Activated CD4-positive, alpha-beta T cell treated with anti-CD3 and anti-CD28 coated beads, Interleukin-2, amount 50 U/mL, for 1 hour (primary cell): ENCODE measurements around the gene CLCA1.

Source experiments
- DNase-seq: peaks from one replicate; pipeline ENCODE4 v3.0.0-alpha.2; 2020

CLCA1 gene

DNA sequence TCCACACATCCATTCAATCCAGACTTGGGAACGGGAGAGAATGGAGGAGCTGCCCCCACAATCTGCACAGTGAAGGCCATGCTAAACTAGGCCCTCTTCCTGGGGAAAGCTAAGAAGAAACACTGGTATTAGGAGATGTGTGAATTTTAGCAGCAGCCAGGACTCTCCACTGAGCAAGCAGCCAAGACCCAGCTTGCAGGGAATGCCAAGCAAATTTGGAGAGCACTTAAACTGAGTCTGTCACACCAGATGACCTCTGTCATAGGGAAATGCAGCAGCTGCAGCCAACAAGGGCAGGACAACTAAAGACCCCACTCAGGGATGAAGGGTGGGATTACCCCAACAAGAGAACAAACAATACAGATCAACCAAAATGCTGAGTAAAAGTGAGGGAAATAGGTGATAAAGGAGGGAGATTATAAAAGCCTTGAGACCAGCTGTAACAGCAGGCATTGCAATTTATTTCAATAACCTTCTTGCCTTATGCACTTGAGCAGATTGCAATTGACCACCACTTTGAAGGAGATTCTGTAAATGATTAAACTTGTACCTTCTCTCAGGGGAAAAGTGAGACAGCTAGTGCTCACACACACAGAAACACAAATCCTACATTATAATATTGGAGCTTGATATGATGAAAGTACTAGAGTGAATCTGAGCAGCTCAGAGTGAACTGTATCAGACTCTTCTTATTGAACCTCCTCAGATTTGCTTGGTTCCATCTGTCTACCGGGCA, 2.5 kb upstream of the CLCA1 start:
- DNase-seq, result no peak

DNA sequence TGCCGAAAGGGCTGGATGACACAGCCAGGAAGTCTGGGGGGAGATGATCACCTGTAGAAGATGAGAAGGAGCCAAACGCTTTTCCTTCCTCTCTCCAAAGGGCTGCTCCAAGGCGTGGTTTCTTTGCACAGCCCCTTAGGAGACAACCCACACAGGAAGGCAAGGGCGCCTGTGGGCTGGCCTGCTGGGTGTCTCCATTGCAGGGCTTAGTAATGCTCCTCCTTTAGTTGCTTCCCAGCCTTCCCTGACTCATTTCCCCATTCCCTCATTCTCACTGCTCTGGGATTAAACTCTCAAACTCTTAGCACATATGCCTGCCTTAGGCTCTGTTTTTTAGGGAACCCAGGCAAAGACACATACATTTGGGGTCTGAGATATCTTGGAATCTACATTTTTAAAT, 1.7 kb upstream of the CLCA1 start:
- no peak for DNase-seq

DNA sequence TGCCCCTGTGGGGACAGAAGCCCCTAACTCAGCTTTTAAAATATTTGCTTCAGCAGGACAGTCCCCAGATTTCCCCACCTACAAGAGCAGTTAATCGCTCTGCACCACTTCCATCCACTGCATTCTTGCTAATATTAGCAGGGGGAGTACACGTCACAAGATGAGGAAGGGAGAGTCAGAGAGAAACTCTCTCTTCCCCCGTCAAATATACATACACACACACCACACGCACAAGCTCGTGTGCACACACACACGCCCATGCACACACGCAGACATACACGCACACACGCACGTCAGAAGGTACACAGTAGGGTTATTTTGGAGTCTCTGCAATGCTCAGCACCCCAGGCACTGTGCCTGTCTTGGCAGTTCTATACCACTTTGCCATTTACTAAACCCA, 2.1 kb downstream of the CLCA1 start:
- no peak for DNase-seq

DNA sequence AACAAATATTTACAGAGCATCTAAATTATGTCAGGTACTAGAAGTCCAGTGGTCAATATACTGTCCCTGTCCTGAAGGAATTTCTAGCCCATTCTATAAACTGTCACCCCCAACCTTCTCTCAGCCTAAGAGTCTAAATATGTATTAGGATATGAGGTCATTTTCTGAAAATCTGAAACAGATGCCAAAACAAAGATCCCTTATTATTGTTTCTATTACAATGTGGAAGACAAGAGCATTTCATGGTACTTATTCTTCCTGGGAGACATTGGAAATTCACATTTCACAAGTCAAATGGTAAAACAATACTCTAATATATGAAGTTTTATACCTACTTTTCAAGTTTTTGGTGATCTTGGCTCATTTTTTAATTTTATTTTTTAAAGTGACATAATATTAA, 2.6 kb downstream of the CLCA1 start:
- no peak for DNase-seq

DNA sequence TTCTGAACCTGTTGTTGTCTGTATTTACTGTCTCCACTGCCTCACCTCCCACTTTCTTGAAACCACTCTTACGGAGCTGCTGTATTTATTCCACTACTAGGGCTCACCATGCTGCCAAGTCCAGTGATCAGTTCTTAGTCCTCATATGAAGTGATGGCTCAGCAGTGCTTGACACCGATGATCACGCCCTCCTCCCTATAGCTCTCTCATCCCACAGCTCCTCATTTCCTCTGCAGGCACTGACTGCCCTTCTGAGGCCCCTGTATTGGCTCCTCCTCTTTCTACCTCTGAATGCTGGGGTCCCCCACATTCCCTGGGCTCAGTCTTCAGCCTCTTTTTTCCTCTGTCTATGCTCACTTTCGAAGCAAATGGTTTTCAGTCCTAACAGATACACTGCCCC, 3.4 kb downstream of the CLCA1 start:
- DNase-seq, result no peak

DNA sequence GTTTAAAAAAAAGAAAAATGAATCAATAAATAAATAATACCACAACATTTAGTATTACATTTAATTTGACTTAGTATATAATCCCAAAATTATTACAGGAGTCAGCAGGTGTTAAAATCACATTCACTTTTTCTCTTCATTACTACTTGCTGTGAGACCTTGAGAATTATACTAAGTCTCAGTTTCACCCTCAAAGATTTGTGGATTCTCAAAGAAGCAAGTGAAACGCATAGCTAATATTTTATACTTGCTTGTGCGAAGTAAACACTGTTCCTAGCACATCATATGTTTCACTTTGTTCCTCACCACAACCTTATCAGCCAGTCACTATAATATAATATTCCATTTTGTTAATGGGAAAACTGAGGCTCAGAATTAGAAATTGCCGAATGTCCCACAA, 4.0 kb downstream of the CLCA1 start:
- no peak for DNase-seq

DNA sequence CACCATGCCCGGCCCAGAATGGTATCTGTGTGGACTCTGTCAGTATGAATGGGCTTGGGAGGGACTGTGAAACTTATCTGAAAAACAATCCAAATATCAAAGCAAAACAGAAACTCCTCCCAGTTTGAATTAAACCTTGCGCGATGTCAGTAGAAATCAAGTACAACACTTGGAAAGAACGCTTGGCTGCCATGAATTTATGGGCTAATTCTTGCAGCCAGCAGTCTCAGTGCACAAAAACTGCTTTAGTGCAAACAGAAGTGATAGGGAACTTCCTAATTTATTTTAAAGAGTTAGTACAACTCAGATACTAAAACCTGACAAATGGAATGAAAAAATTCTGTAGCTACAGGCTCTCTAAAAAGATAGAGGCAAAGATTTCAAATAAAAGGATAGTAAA, 8.5 kb downstream of the CLCA1 start:
- no peak for DNase-seq

DNA sequence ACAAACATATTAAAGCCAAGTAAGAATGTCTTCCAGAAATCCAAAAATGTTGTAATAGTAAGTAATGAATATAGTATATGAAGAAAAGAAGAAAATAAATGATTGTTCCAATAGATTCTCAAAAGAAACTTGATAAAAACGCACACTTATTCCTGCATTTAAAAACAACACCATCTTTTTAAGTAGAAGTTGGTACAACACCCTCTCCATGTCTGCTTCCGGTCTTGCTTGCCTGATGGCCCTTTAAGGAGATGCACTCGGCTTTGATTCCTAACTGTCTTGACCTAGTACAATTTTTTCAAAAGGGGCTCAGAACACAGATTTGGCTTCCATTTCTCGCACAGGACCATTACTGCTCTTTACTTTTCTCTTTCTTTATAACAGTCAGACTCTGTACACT, 9.0 kb downstream of the CLCA1 start:
- DNase-seq, result no peak

DNA sequence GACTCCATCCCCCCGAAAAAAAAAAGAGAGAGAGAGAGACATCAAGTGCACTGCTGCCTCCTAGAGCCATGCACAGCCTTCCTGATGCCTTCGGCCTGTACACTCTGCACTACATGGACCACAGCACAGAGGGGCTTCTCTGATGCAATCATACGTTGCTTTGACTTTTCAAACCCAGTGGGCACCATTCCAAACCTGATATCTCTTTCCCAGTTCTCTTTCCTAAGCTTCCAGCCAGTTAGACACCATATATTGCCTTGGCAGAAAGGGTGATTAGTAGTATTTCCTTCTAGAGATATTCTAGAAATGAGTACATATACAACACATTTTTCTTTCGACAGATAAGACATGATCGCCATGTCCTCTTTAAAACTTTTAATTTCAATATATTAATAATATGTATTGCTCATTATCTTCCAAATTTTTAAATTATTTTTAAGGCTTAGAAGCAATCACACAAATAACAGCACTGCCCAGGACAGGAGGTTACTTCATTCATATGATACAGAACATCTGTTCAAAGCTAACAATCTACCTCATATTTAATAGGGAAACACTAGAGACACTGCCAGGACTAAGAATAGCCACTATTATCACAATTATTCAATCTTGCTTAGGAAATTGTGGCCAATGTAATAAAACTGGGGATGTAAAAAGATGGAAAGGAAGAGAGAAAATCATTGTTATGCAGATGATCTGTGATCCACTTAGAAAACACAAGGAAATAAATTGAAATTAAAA, 9.9 kb downstream of the CLCA1 start:
- no peak for DNase-seq

DNA sequence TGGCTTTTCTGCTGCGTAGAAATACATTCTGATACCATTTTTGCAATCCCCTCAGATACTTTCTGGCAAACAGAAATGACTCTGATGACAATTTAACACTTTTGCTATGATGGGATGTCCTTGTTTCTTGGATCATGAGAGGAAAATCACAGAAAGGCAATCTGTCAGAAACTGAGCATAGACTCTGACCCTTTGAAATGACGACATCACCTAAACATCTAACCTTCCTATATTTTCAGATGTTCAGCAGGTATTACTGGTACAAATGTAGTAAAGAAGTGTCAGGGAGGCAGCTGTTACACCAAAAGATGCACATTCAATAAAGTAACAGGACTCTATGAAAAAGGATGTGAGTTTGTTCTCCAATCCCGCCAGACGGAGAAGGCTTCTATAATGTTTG, 13.2 kb downstream of the CLCA1 start:
- DNase-seq, result no peak

DNA sequence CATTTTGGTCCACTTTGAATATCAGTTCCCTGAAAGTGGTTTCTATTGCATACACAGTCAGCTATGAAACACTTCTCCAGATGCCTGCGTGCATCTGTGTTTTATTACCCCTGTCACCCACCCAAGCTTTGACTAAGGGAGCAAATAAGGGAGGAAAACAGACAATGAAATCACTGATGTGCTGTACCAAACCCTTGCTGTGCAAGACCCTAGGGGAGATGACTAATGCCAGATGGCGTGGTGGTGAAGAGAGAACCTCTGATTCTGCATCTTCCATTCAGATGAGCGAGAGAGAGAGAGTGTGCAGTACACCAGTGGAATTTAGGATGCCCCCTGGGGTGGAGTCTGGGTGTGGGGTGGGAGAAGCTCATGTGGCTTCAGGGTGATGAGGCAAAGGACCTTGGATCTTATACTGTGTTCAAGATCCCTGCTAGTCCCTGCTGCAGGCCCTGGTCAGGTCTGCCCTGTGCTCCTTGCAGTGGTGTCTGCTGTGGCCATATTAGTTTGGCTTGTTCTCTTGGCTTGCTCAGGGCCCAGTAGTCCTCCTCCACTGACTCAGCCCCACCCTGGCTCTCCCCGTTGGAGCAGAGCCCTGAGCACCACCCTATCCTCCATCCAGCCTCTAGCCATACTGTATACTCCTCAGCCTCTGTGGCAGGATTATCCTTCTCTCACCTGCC, 18.5 kb downstream of the CLCA1 start:
- DNase-seq, result no peak

DNA sequence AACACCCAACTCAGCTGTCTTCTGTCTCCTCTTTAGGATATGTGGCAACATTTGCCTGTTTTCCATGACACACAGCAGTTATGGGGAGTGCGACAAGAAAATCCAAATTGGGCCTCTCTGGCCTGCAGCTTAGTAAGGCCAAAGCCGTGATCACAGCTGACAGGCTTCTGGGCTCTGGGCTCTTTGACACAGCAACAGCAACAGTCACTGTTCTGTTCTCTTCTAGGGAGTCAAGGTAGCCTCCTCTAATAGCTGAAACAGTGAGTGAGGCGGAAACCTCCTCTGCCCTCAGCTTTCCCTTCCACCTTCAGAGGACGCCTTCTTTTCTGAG, 19.0 kb downstream of the CLCA1 start:
- no peak for DNase-seq

DNA sequence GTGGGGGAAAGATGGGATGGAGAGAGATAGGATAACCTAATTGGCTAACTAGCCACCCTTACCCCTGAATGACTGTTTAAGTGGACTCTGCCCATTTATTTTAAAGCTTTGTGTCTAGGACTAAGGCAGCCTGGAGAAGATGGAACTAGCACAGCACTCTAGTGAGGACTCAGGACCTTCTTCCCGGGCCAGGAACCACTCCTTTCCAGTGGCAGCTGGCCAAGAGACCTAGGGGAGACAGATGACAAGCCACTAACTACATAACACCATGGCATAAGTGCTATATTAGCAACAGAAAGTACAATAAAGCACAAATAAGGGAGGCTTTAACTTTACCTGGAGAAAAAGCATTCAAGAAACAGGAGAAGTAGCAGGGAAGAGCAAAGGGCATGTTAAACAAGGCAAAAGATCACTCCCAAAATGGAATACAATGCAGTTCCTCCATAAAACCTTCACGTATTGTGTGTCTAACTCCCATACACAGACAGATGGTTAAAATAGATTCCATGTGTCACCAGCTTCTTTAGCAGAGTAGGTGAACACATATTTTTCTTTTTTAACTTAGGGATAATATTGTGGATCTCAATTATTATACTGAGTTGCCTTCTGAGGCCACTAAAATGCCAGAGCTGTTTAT, 20.6 kb downstream of the CLCA1 start:
- DNase-seq, result no peak

DNA sequence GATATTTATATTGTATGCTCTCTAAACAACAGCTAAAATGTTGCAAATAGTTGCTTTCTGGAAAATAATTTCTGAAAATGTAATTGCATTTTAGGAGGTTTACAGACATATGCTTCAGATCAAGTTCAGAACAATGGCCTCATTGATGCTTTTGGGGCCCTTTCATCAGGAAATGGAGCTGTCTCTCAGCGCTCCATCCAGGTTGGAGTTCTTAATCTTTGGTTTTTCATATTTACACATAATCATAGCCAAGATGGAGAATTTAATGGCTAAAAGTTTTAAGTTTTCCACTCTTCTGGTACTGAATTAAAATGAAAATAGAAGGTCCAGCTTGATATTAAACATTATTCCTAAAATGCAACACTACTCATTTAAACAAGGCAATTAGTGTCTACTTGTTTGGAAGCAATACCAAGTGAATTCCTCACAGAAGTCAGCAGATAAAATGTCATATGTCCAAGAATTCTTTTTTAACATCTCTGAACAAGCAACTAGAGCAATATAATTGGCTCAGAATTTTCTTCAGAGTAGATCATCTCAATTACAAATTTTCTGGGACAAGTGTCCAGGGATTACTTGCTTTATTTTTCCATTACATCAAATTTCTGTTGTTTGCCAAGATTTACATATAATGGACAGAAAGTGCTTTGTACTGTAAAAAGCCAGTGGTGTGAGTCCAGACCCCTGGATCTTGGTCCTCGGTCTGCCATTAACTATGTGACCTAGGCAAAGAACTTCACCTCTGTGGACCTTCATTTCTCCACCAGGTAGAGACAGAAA, 22.6 kb downstream of the CLCA1 start:
- DNase-seq, result no peak

DNA sequence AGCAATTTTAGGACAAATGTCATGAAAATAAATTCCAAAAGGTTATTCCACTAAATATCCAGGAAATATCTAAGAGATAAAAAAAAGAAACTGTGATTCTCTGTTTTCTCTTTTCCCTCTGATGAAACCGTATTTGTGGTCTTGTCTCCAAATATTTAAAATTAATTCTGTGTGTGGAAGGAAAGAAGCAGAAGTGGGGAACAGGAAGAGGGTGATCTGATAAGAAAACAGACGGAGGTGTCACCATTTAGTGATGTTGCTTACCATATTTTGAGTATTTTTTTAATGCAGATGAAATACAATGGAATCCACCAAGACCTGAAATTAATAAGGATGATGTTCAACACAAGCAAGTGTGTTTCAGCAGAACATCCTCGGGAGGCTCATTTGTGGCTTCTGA, 29.6 kb downstream of the CLCA1 start:
- no peak for DNase-seq

DNA sequence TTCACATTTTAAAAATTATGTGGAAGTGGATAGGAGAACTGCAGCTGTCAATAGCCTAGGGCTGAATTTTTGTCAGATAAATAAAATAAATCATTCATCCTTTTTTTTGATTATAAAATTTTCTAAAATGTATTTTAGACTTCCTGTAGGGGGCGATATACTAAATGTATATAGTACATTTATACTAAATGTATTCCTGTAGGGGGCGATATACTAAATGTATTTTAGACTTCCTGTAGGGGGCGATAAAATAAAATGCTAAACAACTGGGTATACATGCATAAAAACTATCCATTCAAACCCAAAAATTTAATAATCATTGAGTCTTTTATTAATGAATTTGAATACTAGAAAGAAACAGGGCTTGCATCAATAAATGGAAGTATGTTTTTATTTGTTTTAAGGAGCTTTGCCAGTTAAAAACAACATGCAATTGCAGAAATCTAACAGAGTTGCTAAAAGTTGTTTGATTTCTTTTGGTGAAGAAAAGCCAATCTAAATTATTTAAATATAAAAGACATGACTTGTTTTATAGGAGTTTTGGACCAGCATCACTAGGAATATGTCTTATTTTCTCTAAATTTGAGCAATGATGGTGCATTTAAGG, 31.4 kb downstream of the CLCA1 start:
- no peak for DNase-seq

DNA sequence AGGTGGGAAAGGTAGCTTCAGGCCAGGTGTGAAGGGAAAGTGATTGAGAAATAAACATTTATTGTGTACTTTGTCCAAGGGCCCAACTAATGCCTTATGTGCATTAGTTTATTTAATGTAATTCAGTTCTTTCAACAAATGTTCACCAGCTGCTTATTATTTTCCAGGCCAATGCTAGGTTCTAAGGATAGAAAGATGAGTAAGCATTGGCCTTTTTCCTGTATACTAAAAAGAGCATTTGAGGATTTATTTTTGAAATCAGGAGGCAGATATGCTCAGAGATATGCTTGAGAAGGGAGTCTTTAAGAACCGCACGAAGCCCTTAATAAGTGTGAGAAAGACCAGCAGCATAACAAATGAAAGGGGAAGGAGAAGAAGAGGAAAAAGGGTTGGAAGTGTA, 32.0 kb downstream of the CLCA1 start:
- no peak for DNase-seq

DNA sequence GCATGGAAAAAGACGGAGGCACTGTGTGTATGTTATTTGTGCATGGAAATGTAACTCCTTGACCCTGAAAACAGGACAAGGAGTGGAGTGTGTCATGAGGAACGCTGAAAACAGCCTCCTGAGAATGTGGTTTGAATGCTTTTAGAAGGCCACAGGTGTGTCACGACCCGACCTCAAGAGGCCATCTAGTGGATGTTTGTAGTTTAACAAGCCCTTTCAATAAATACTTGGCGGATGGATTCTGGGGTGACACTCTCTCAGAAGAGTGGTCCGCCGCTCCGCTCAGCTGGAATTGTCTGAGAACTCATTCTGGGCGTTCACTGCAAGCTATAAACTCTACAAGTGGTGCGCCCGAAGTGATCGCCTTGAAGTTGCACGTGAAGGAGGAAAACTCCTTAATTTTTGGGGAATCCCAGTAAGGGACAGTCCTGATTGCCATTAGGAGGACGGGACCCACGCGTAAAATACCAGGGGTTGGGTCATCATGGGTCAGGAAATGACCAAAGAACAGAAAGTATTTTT, 33.5 kb downstream of the CLCA1 start:
- DNase-seq, result peak; percentile 37

DNA sequence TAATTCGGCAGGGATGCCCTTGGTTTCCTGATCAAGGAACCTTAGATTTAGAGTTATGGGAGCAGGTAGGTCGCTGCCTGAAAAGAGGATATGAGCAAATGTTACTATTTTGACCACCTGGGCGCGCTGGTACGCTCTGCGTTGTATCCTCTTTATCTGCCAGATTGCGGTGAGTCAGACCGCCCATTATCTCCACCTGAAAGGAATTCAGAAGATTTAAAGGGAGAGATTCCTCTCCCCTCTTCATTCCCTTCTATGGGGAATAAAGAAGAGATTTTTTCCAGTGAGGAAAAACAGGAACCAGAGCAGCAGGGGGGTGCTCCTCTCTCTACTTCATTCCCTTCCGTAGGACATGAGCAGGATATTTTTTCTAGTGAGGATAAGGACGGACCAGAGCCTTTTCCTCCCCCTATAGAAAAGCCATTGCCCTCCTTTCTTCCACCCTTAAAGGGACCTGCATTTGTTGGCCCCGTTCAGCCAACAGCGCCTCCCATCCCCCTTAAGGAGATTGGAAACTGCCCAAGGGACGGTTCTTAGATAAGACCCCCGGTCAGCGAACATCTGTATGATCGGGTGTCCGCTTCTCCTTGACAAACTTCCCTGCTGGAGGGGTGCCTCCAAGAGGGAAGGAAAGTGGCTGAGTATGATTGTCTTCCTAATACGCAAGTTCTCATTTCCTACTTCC, 34.1 kb downstream of the CLCA1 start:
- no peak for DNase-seq

DNA sequence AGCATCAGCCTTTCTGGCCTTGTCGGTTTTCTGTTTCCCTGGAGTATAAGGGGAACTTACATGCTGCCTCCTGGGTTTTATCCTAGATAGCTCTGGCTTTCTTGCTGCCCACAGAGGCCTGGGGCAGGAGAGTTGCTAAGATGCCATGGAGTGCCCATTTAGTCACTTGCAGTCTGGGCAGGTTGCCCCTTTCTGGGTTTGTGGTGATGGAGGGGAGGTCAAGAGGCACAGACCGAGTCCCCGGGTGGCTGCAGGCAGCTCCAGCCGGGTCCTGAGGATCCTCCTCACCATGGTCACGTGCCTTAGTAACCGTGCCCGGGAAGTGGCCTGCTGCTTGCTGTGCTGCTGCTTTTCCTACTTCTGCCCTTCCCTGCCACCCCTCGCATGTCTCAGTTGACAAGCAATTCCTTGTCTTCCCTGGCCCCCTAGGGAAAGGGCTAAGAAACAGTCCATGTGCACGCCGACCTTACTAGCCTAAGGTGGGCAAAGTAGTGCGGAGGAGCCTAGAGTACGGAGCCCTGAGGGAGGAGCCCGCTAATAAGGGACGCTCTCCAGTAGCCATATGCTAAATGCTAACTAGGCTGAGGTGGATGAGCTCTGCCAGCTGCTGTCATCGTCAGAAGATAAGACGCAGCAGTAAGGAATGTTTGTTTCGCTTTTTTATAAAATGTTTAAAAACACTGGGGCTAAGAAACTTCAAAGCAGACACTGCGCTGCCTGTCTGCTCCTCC, 34.8 kb downstream of the CLCA1 start:
- DNase-seq, result no peak

DNA sequence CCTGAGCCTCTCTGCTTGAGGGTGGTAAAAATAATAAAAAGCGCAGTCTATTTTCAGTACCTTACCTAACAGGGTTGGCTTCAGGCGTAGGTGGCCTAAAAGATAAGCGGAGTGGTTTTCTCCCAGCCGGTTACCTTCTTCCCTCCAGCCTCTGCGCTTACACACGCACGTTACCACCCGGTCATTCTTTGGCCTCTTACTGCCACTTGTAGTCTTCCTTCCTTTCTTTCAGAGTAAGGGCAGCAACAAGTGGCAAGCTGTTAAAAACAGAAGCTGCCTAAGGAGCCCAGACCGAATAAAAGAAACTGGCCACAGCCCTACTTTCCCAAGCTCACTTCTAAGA, 35.4 kb downstream of the CLCA1 start:
- DNase-seq, result no peak
